Hepatocyte (in vitro differentiated cells): ENCODE measurements around the gene KIF15. TPM values are rescaled to one million over a fixed set of nuclear protein-coding genes. Genes with fewer than 3 reads are reported as not detected.
"Not testable (repeated sequence)": the region's sequence is repeated elsewhere in the genome, so short reads cannot be mapped to it uniquely, and the experiment has no call there.

ENCODE experiments used
- DNase-seq: peaks from one replicate; pipeline ENCODE4 v3.0.0-alpha.2; 2016; ENCODE audit warnings: low spot score
- H2AFZ ChIP-seq: fragments of 200-600 bp; sonication (generic); 2 replicates; pipeline ENCODE4 v1.6.0; 2016; ENCODE audit warnings: antibody characterized with exemption, mild to moderate bottlenecking
- H3K27ac ChIP-seq: fragments of 200-600 bp; sonication (generic); 2 replicates; pipeline ENCODE4 v1.5.1; 2016; ENCODE audit warnings: mild to moderate bottlenecking
- H3K27me3 ChIP-seq: fragments of 200-600 bp; sonication (generic); 2 replicates; pipeline ENCODE4 v1.6.1; 2016
- H3K36me3 ChIP-seq: fragments of 200-600 bp; sonication (generic); replicated peaks from 2 replicates; pipeline ENCODE4 v1.5.1; 2016; ENCODE audit warnings: low read depth; ENCODE audit not compliant: insufficient read depth
- H3K4me1 ChIP-seq: fragments of 200-600 bp; sonication (generic); 2 replicates; pipeline ENCODE4 v1.5.1; 2016; ENCODE audit warnings: mild to moderate bottlenecking, moderate library complexity; ENCODE audit not compliant: insufficient read depth
- H3K4me2 ChIP-seq: fragments of 200-600 bp; sonication (generic); 2 replicates; pipeline ENCODE4 v1.6.0; 2016
- H3K4me3 ChIP-seq: fragments of 200-600 bp; sonication (generic); 2 replicates; pipeline ENCODE4 v1.5.1; 2016; ENCODE audit warnings: mild to moderate bottlenecking
- H3K79me2 ChIP-seq: fragments of 200-600 bp; sonication (generic); 2 replicates; pipeline ENCODE4 v1.6.0; 2017; ENCODE audit warnings: mild to moderate bottlenecking
- H3K9me2 ChIP-seq: fragments of 200-600 bp; sonication (generic); replicated peaks from 2 replicates; pipeline ENCODE4 v1.6.0; 2017; ENCODE audit warnings: mild to moderate bottlenecking; ENCODE audit not compliant: insufficient read depth
- H3K9me3 ChIP-seq: fragments of 200-600 bp; sonication (generic); 2 replicates; pipeline ENCODE4 v1.5.1; 2016; ENCODE audit warnings: low read depth, mild to moderate bottlenecking
- H4K20me1 ChIP-seq: fragments of 200-600 bp; sonication (generic); 2 replicates; pipeline ENCODE4 v1.6.0; 2016; ENCODE audit warnings: mild to moderate bottlenecking; ENCODE audit not compliant: insufficient read depth, poor library complexity, severe bottlenecking
- EZH2 ChIP-seq: fragments of 200-600 bp; sonication (generic); IDR thresholded peaks from 2 replicates; pipeline ENCODE4 v1.6.1; 2016; ENCODE audit warnings: antibody characterized with exemption, mild to moderate bottlenecking, borderline replicate concordance
- EZH2phosphoT487 ChIP-seq: fragments of 200-600 bp; sonication (generic); IDR thresholded peaks from one replicate; pipeline ENCODE4 v1.6.1; 2018; ENCODE audit warnings: antibody characterized with exemption, mild to moderate bottlenecking, low read depth, moderate library complexity; ENCODE audit not compliant: unreplicated experiment, severe bottlenecking
- WGBS: methylation state at CpG from one replicate; pipeline ENCODE4 v1.1.6; 2016; ENCODE audit warnings: low lambda C conversion rate; ENCODE audit errors: missing lambda C conversion rate; 5-methylcytosine and 5-hydroxymethylcytosine counted together
- polyA plus RNA-seq: library from polyadenylated mRNA; unstranded; fragments of >200 nt; fragmentation: Nextera tagmentation; extraction: Ambion mirVana; gene quantifications from 2 replicates; pipeline ENCODE4 v1.2.1, GENCODE V29; 2016
- total RNA-seq: library from RNA; depleted of rRNA; stranded (reverse); fragments of >200 nt; gene quantifications from 2 replicates; pipeline ENCODE4 v1.2.3, GENCODE V29; 2014
- TF ChIP-seq, protein P1 (sequence below): fragments of 200-600 bp; sonication (generic); IDR thresholded peaks from 2 replicates; pipeline ENCODE4 v1.5.1; 2016; ENCODE audit warnings: antibody characterized with exemption, mild to moderate bottlenecking; ENCODE audit not compliant: poor library complexity

The KIF15 gene
- total and polyA plus RNA-seq, 2 experiments from 2014 or later = 2.6 to 4.1 TPM

DNA sequence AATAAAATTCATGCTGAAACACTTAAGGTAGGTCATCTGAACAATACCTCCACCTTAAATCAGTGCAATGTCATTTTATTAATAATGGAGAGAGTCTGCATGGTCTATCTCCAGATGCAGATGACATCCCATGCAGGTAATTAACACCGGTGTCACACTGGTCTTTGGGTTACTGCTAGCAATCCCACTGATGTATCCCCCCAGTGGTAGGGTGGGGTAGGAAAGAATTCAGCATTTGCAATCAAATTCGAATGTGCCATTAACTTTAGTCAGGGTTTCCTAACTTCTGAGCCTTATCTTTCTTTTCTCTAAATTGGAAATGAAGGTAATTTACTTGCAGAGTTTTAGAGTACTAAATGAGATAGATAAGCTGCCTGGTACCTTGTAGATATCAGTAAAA, 44.4 kb downstream of the KIF15 start:
- Histone ChIP-seq H3K4me2 (no peak overlapping the region), H3K79me2 (no peaks in the 10 kb centered on the region), H3K9me3 (no peaks in the 10 kb centered on the region), H3K4me1 (no peaks in the 10 kb centered on the region), H3K9me2 (no peaks in the 10 kb centered on the region), H3K4me3 (no peak overlapping the region), H3K27me3 (no peaks in the 10 kb centered on the region), H3K36me3 (no peaks in the 10 kb centered on the region), H4K20me1 (no peaks in the 10 kb centered on the region), H3K27ac (no peak overlapping the region), H2AFZ (no peak overlapping the region)
- 98% methylated on average over 2 of the region's 2 CpGs for WGBS
- no peak for DNase-seq
- no peak for TF ChIP-seq EZH2phosphoT487
- TF ChIP-seq EZH2 = no peak
- TF ChIP-seq, protein P1, sequence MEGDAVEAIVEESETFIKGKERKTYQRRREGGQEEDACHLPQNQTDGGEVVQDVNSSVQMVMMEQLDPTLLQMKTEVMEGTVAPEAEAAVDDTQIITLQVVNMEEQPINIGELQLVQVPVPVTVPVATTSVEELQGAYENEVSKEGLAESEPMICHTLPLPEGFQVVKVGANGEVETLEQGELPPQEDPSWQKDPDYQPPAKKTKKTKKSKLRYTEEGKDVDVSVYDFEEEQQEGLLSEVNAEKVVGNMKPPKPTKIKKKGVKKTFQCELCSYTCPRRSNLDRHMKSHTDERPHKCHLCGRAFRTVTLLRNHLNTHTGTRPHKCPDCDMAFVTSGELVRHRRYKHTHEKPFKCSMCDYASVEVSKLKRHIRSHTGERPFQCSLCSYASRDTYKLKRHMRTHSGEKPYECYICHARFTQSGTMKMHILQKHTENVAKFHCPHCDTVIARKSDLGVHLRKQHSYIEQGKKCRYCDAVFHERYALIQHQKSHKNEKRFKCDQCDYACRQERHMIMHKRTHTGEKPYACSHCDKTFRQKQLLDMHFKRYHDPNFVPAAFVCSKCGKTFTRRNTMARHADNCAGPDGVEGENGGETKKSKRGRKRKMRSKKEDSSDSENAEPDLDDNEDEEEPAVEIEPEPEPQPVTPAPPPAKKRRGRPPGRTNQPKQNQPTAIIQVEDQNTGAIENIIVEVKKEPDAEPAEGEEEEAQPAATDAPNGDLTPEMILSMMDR = no peak

DNA sequence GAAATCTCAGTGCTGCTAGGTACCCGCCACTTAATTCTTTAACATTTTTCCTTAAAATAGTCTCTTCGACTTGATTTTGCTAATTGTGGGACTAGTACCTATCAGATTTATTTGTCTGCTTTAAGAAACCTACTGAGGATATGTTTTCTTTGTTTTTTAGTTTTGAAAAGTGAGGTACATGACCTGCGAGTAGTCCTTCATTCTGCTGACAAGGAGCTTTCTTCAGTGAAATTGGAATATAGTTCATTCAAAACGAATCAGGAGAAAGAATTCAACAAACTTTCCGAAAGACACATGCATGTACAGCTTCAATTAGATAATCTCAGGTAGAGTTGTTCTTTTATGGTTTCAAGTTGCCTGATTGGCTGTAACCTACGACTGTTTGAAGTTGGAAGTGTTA, 53.2 kb downstream of the KIF15 start:
- no peaks in the 10 kb centered on the region for H3K9me2 ChIP-seq
- no peak for DNase-seq
- H3K79me2 ChIP-seq = no peaks in the 10 kb centered on the region
- H3K4me3 ChIP-seq = no peak overlapping the region
- no peaks in the 10 kb centered on the region for H4K20me1 ChIP-seq
- H3K27me3 ChIP-seq = no peaks in the 10 kb centered on the region
- H3K36me3 ChIP-seq = no peaks in the 10 kb centered on the region
- H3K4me1 ChIP-seq = no peaks in the 10 kb centered on the region
- WGBS = 97% methylated on average over 6 of the region's 6 CpGs
- H3K4me2 ChIP-seq = no peak overlapping the region
- H3K27ac ChIP-seq = no peak overlapping the region
- no peak overlapping the region for H2AFZ ChIP-seq
- TF ChIP-seq, protein P1 = no peak
- TF ChIP-seq EZH2 (no peak), EZH2phosphoT487 (no peak)
- H3K9me3 ChIP-seq = no peaks in the 10 kb centered on the region

DNA sequence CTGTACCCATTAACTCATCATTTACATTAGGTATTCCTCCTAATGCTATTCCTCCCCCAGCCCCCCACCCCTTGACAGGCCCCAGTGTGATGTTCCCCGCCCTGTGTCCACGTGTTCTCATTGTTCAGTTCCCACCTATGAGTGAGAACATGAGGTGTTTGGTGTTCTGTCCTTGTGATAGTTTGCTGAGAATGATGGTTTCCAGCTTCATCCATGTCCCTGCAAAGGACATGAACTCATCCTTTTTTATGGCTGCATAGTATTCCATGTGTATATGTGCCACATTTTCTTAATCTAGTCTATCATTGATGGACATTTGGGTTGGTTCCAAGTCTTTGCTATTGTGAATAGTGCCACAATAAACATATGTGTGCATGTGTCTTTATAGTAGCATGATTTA, 54.7 kb downstream of the KIF15 start:
- H3K4me2 ChIP-seq, H3K9me2 ChIP-seq, H3K4me3 ChIP-seq, DNase-seq, H3K9me3 ChIP-seq, H3K4me1 ChIP-seq, H3K27me3 ChIP-seq, H3K27ac ChIP-seq, H3K36me3 ChIP-seq, H2AFZ ChIP-seq, H3K79me2 ChIP-seq, H4K20me1 ChIP-seq: not testable (repeated sequence)
- WGBS = 90% methylated on average over 2 of the region's 2 CpGs

DNA sequence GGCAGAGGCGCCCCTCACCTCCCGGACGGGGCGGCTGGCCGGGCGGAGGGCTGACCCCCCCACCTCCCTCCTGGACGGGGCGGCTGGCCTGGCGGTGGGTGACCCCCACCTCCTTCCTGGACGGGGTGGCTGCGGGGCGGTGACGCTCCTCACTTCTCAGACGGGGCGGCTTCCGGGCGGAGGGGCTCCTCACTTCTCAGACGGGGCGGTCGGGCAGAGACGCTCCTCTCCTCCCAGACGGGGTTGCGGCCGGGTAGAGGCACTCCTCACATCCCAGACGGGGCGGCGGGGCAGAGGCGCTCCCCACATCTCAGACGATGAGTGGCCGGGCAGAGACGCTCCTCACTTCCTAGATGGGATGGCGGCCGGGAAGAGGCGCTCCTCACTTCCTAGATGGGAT, 59.6 kb downstream of the KIF15 start:
- not testable (repeated sequence) for H3K4me2 ChIP-seq, H3K4me3 ChIP-seq, H4K20me1 ChIP-seq, H3K4me1 ChIP-seq, H3K9me2 ChIP-seq, H3K27me3 ChIP-seq, DNase-seq, H3K9me3 ChIP-seq, H3K79me2 ChIP-seq, H2AFZ ChIP-seq, H3K27ac ChIP-seq, H3K36me3 ChIP-seq
- WGBS = no CpG with 5 or more reads among the region's 34 CpGs
